ENCODE results near the gene RASSF8. TPM values are rescaled to one million over a fixed set of nuclear protein-coding genes. Genes with fewer than 3 reads are reported as not detected.

RASSF8 gene
- total RNA-seq, 1 experiment from 2014 or later: 9.2 TPM

DNA sequence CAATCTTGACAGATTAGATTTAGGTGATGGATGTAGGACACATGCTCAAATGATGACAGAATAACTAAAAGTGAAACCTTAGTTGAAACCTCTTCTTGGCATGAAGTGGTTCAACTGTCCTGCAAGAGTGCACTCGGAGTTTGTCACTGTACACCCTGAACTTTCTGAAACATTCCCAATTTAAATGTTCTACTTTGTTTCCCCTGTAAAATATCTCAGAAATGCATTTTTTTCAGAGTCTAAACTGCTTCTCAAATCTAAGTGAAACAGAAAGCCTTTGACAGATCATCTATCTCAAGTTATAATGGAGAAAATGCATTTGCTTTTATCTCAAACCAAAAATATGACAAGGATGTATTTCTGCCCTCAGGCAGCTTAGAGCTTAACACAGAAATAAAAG lies 100.3 kb downstream of the RASSF8 start (continued):
- TF ChIP-seq POLR2AphosphoS5 (IDR thresholded peaks at IDR 0.05; ENCODE audit: low read depth, low read length): no peak
- TF ChIP-seq, protein P1, sequence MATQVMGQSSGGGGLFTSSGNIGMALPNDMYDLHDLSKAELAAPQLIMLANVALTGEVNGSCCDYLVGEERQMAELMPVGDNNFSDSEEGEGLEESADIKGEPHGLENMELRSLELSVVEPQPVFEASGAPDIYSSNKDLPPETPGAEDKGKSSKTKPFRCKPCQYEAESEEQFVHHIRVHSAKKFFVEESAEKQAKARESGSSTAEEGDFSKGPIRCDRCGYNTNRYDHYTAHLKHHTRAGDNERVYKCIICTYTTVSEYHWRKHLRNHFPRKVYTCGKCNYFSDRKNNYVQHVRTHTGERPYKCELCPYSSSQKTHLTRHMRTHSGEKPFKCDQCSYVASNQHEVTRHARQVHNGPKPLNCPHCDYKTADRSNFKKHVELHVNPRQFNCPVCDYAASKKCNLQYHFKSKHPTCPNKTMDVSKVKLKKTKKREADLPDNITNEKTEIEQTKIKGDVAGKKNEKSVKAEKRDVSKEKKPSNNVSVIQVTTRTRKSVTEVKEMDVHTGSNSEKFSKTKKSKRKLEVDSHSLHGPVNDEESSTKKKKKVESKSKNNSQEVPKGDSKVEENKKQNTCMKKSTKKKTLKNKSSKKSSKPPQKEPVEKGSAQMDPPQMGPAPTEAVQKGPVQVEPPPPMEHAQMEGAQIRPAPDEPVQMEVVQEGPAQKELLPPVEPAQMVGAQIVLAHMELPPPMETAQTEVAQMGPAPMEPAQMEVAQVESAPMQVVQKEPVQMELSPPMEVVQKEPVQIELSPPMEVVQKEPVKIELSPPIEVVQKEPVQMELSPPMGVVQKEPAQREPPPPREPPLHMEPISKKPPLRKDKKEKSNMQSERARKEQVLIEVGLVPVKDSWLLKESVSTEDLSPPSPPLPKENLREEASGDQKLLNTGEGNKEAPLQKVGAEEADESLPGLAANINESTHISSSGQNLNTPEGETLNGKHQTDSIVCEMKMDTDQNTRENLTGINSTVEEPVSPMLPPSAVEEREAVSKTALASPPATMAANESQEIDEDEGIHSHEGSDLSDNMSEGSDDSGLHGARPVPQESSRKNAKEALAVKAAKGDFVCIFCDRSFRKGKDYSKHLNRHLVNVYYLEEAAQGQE (IDR thresholded peaks at IDR 0.05; ENCODE audit: low read depth): no peak
- TF ChIP-seq, protein P2, sequence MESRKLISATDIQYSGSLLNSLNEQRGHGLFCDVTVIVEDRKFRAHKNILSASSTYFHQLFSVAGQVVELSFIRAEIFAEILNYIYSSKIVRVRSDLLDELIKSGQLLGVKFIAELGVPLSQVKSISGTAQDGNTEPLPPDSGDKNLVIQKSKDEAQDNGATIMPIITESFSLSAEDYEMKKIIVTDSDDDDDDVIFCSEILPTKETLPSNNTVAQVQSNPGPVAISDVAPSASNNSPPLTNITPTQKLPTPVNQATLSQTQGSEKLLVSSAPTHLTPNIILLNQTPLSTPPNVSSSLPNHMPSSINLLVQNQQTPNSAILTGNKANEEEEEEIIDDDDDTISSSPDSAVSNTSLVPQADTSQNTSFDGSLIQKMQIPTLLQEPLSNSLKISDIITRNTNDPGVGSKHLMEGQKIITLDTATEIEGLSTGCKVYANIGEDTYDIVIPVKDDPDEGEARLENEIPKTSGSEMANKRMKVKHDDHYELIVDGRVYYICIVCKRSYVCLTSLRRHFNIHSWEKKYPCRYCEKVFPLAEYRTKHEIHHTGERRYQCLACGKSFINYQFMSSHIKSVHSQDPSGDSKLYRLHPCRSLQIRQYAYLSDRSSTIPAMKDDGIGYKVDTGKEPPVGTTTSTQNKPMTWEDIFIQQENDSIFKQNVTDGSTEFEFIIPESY (IDR thresholded peaks at IDR 0.05; ENCODE audit: extremely low read depth, insufficient replicate concordance, low read length): no peak
- TF ChIP-seq YY1 (IDR thresholded peaks at IDR 0.05; ENCODE audit: extremely low read depth, insufficient replicate concordance, low read depth, low read length): no peak

DNA sequence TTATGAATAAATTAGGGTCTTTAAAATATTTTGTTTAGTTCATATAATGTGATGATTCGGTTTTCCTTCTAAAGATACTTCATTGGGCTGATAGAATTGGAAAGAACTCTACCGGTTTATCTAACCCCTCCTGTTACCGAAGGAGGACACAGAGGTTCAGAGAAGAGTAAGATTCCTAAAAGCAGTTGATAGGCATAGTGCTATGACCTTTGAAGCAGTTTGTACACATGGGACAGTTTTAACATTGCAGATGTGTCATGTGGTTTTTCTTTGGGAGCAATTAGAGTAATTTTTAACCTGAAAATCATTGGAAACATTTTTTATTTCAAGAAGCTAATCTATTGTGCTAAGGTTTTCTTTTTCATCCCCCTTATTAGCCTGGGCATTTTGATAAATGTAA lies 103.5 kb downstream of the RASSF8 start:
- Histone ChIP-seq H4K20me1 (ENCODE audit: insufficient read depth) (no peaks in the 10 kb centered on the region; the same call in 1 of the 2 replicates), H3K4me3 (replicated peaks in 1 of 2; ENCODE audit: low read depth in 1 of 2, low read length in 2 of 2) (no peak overlapping the region), H3K4me2 (ENCODE audit: low read length) (peak overlapping the region; percentile 9; the same call in 1 of the 2 replicates), H2AFZ (ENCODE audit: low read depth, low read length, poor library complexity, severe bottlenecking) (no peak overlapping the region), H3K4me1 (ENCODE audit: control insufficient read depth in 1 of 2, insufficient read depth in 2 of 2, low read length in 2 of 2) (peaks cover 6 to 9% of the 10 kb centered on the region in 2 experiments; a peak in 3 of 4 replicates), H3K27ac (ENCODE audit: low read depth, low read length) (no peak overlapping the region), H3K9ac (ENCODE audit: low read length) (no peak overlapping the region), H3K36me3 (ENCODE audit: control insufficient read depth in 1 of 2, insufficient read depth in 2 of 2, low read length in 2 of 2) (no peaks in the 10 kb centered on the region), H3K27me3 (ENCODE audit: insufficient read depth, low read length) (no peaks in the 10 kb centered on the region), H3K9me2 (ENCODE audit: insufficient read depth) (no peaks in the 10 kb centered on the region), H3K9me3 (ENCODE audit: control insufficient read depth in 1 of 2, insufficient read depth in 1 of 2, low read depth in 1 of 2, low read length in 2 of 2) (no peaks in the 10 kb centered on the region), H3K79me2 (ENCODE audit: insufficient read depth, low read length) (no peaks in the 10 kb centered on the region)
- ATAC-seq (no peak), DNase-seq (ENCODE audit: low read depth, low spot score) (no peak)
- TF ChIP-seq SRF (IDR thresholded peaks at IDR 0.05; ENCODE audit: low read depth) (no peak), JUND (IDR thresholded peaks at IDR 0.05) (no peak), EZH2phosphoT487 (IDR thresholded peaks at IDR 0.05; ENCODE audit: borderline replicate concordance) (no peak), ZFX (IDR thresholded peaks at IDR 0.05) (no peak), YY1 (IDR thresholded peaks at IDR 0.05; ENCODE audit: extremely low read depth, insufficient replicate concordance, low read depth, low read length) (no peak), TCF7L2 (IDR thresholded peaks at IDR 0.05; ENCODE audit: borderline replicate concordance, extremely low read depth, insufficient read depth, insufficient read length) (no peak)
- TF ChIP-seq, protein P1 (IDR thresholded peaks at IDR 0.05; ENCODE audit: low read depth): no peak
- TF ChIP-seq, protein P3, sequence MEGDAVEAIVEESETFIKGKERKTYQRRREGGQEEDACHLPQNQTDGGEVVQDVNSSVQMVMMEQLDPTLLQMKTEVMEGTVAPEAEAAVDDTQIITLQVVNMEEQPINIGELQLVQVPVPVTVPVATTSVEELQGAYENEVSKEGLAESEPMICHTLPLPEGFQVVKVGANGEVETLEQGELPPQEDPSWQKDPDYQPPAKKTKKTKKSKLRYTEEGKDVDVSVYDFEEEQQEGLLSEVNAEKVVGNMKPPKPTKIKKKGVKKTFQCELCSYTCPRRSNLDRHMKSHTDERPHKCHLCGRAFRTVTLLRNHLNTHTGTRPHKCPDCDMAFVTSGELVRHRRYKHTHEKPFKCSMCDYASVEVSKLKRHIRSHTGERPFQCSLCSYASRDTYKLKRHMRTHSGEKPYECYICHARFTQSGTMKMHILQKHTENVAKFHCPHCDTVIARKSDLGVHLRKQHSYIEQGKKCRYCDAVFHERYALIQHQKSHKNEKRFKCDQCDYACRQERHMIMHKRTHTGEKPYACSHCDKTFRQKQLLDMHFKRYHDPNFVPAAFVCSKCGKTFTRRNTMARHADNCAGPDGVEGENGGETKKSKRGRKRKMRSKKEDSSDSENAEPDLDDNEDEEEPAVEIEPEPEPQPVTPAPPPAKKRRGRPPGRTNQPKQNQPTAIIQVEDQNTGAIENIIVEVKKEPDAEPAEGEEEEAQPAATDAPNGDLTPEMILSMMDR (IDR thresholded peaks at IDR 0.05 in 2 of 3, conservative IDR thresholded peaks at IDR 0.05 in 1 of 3; ENCODE audit: borderline replicate concordance in 1 of 3, insufficient read depth in 1 of 3, low read depth in 2 of 3, low read length in 2 of 3): no peak
- TF ChIP-seq, protein P4, sequence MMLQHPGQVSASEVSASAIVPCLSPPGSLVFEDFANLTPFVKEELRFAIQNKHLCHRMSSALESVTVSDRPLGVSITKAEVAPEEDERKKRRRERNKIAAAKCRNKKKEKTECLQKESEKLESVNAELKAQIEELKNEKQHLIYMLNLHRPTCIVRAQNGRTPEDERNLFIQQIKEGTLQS (IDR thresholded peaks at IDR 0.05): no peak
- intact Hi-C loops (cut with micrococcal nuclease): no loop called here
- BruUV-seq (replicated peaks): no TSS peak
- RAD21 ChIA-PET (ENCODE audit: low non-redundant PET in 1 of 2, low total read pairs in 2 of 2, uncharacterized antibody in 2 of 2, unreplicated experiment in 2 of 2): no interaction called here
- CTCF ChIA-PET: no interaction called here
- POLR2A ChIA-PET: no interaction called here

All from HCT116 (cell line).